GM12872 (cell line): ENCODE measurements around the gene LAD1.

Source experiments
- CTCF ChIP-seq: IDR thresholded peaks from 3 replicates; pipeline ENCODE4 v1.5.1; 2011; ENCODE audit warnings: low read depth, mild to moderate bottlenecking, low read length, moderate library complexity; ENCODE audit not compliant: insufficient read depth

Gene LAD1

GRCh38 chr1:201362906-201363305 is 36.2 kb downstream of the LAD1 start:
- TF ChIP-seq CTCF = no peak

- TF ChIP-seq CTCF = peak; percentile 86
These were observed 37.2 kb downstream of the LAD1 start for GRCh38 chr1:201361652-201362504.

DNA sequence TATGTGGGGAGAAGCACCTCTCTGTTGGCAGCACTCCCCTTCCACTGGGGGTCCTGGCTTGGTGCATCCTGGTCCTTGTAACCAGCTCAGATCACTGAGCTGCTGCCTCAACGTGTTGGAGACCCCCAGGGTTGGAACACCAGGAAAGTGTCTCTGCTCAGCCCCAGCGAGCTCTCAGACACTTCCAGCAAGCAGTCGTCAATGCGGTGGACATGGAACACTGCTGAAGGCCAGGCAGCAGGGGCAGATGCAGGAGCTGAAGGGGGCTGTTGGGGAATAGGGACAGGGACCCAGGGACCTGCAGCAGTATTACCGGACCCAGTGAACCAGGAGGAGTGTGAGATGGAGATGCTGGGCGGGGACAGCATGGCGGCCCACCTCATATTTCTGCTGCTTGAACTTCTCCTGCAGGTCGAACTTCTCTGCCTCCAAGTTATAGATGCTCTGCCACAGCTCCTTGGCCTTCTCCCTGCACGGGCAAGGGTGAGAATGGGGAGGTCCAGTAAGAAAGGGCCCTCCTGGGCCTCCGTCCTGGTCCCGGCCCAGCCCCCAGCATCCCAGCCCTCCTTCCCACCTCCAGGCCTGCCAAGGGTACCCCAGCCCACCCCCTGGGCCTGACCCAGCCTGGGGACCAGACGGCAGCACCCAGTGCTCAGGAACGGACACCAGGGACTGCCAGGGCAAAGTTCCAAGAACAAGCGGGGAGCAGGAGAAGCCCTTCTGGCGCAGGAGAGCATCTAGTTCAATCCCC is 38.0 kb downstream of the LAD1 start:
- TF ChIP-seq CTCF = no peak

- TF ChIP-seq CTCF = no peak
These were observed 38.6 kb downstream of the LAD1 start for GRCh38 chr1:201360486-201360885.

DNA sequence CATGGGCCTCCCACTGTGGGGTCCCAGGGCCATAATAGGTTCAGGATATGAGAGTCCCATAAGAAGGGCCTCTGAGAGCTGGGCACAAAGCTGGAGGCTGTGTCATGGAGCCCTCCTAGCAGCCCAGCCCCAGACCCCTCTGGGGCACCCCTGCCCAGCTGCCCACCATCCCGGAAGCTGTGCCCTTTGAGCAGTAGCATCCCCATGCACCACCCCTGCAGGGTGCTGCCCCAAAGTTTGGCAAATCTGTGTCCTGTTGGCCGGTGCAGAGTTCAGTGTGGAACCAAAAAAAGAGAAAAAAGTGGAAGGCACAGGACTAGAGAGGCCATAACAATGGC is 39.3 kb downstream of the LAD1 start:
- TF ChIP-seq CTCF = no peak

GRCh38 chr1:201359031-201359872 is 39.9 kb downstream of the LAD1 start:
- no peak for TF ChIP-seq CTCF

- TF ChIP-seq CTCF = no peak
These were observed 40.5 kb downstream of the LAD1 start for GRCh38 chr1:201358596-201358995.
